HL-60/S4 treated with retinoic acid at 250 ng/mL for 4 days and 3 days (cell line): Measurements from ENCODE around the gene RFTN2.
"Not testable (repeated sequence)": the region's sequence is repeated elsewhere in the genome, so short reads cannot be mapped to it uniquely, and the experiment has no call there.

Experiments
- in situ Hi-C: fragments of 300-500 bp; cut with MboI; formaldehyde crosslinking; loops from 2 replicates; pipeline ENCODE4 v1.7.0; 2022; ENCODE audit warnings: low sequenced_read_pairs

Gene RFTN2

DNA sequence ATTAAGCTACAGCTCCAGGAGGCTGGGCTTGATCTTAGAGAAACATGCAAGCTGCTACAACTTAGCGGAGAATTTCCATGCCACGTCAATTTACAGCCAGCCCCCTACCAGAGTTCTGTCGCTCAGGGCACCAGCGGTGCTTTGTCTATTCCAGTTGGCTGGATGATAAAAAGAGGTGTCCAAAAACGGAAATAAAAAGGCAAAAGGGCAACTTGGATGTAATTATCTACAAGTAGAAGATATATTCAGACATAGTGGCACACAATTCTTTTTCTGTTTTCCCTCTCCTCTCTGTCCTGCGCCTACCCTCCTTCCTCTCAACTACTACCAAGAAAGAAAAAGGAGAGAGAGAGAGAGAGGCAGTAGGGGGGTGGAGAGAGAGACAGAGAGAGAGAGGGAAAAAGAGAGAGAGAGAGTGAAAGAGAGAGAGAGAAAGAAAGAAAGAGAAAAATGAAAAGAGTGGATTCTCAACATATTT lies 363 bp upstream of the RFTN2 start:
- in situ Hi-C loops, result no loop called here

GRCh38 chr2:197674591-197674990 lies 796 bp downstream of the RFTN2 start:
- in situ Hi-C loops, result no loop called here

DNA sequence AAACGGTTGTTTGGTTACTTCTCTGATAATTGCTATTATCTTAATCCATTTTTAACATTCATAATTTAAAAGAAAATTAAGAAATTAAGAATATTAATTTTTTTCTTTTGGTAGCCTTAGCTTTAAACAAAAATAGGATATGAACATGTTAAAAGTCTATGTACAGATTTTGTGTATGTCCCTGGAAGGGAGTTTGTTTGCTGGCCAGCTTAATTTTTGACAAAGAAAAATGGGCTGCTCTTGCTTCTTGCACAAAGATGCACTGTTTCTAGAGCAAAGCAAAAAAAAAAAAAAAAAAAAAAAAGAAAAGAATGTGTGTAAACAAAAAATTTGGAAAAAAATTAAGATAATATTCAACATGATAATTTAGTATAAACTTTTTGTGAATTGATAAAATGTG lies 1.3 kb downstream of the RFTN2 start:
- in situ Hi-C loops, result no loop called here

- in situ Hi-C loops, result no loop called here
Measured at GRCh38 chr2:197673606-197674005, 1.8 kb downstream of the RFTN2 start.

- in situ Hi-C loops, result no loop called here
Measured at GRCh38 chr2:197673106-197673505, 2.3 kb downstream of the RFTN2 start.

GRCh38 chr2:197672371-197672893 lies 3.0 kb downstream of the RFTN2 start:
- in situ Hi-C loops, result no loop called here

DNA sequence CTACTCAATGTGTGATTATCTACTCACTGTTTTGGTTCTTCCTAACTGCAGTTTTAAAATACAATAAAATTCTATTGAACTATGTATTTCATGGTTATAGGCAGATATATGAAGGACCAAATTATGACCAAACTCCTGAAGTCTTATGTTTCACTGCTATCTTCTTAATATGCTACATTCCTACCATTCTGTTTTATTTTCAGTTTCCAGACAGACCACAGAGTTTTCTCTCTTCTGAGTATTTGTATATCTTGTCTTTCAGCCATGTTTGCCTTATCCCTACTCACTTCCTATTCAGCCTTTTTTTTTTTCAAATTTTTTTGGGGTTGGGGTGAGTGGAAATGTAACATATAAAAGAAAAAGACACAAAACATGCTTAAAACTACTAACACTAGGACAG lies 6.3 kb downstream of the RFTN2 start:
- in situ Hi-C loops, result no loop called here

- in situ Hi-C loops, result no loop called here
Measured at GRCh38 chr2:197668296-197668695, 7.1 kb downstream of the RFTN2 start.

- in situ Hi-C loops, result no loop called here
Measured at GRCh38 chr2:197666277-197666676, 9.1 kb downstream of the RFTN2 start.

DNA sequence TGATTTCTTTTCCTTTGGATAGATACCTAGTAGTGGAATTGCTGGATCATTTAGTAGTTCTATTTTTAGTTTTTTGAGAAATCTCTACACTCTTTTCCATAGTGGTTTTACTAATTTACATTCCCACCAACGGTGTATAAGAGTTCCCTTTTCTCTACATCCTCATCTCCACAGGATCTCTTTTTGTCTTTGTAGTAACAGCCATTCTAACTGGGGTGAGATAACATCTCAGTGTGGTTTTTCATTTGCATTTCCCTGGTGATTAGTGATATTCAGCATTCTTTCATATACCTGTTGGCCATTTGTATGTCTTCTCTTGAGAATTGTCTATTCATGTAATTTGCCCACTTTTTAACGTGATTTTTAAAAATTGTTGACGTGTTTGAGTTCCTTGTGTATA lies 13.8 kb downstream of the RFTN2 start:
- in situ Hi-C loops, result no loop called here

GRCh38 chr2:197657562-197657961 lies 17.8 kb downstream of the RFTN2 start:
- in situ Hi-C loops, result no loop called here

GRCh38 chr2:197647961-197648690 lies 27.3 kb downstream of the RFTN2 start:
- in situ Hi-C loops, result no loop called here

DNA sequence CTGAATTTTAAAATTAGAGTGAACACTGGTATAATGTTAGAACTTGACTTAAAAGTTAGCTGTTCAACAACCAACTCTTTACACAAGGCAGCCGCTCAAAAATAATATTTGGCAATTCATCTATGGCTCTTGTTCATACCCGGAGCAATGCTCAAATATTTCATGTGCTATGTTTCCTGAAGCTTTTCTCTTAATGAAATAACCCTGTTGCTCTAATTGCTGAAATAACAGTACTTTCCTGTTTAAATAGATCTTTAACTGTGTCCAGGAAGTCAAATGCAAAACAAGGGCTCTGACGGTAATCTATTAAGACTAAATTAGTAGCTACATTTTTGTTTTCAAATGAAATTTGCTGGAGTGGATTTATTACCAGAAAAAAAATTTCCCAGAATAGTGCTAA lies 33.7 kb downstream of the RFTN2 start:
- in situ Hi-C loops, result no loop called here

- in situ Hi-C loops, result not testable (repeated sequence)
Measured at GRCh38 chr2:197640571-197641122, 34.7 kb downstream of the RFTN2 start.

DNA sequence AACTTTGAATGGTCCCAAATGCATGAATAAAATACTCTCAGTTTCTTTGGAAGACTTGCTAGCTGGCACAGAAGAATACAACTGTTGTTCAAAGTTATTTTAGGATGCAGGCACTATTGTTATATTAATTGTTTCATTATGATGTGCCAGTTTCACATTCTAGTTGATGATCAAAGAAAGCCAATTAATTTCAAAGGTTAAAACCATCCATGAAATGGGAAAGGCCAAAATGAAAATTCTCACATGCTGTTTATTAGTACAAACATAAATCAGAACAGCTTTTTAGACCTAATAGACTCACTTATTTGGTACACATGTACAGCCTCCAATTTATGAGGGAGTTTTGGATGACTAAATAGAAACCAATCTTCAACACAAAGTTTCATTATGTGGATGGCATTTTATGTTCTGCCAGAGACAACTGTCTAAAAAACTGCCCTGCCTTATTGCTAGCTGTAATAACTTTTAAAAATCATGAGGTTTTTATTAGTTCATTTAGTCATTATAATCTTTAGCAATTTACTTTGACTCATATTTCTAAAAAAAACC lies 42.2 kb downstream of the RFTN2 start:
- in situ Hi-C loops, result no loop called here

GRCh38 chr2:197628043-197628500 lies 47.3 kb downstream of the RFTN2 start:
- in situ Hi-C loops, result no loop called here

DNA sequence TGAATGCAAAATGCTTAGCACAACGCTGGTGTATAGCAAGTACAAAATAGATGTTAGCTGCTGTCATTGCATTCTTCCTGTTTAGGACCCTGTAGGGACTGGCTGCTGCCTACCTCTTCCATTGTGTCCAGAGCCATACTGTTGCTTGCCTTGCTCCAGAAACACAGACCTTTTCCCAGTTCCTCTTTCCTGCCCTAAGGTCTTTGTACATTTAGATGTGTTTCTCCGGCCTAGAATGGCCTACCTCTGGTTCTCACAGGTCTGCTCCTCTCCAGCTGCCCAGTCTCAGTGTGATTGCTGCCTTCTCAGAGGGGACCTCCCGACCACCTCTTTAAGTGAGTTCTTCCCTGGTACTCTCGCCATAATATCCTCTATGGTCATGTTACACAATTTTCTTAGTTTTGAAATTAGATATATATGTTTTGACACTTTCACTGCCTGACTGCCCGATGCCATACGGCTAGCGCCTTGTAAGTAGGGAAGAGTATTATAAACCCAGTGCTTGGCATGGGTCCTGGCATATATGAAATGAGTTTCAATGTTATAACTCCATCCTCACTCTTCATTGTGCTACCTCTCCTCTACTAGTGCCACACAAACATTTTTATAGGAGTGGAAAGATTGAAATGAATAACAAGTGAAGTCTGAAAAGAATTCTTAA lies 48.3 kb downstream of the RFTN2 start:
- in situ Hi-C loops, result no loop called here

GRCh38 chr2:197620133-197620532 lies 55.3 kb downstream of the RFTN2 start:
- in situ Hi-C loops, result no loop called here

GRCh38 chr2:197615016-197615652 lies 60.3 kb downstream of the RFTN2 start:
- in situ Hi-C loops, result no loop called here

- in situ Hi-C loops, result no loop called here
Measured at GRCh38 chr2:197614532-197614931, 60.9 kb downstream of the RFTN2 start.

DNA sequence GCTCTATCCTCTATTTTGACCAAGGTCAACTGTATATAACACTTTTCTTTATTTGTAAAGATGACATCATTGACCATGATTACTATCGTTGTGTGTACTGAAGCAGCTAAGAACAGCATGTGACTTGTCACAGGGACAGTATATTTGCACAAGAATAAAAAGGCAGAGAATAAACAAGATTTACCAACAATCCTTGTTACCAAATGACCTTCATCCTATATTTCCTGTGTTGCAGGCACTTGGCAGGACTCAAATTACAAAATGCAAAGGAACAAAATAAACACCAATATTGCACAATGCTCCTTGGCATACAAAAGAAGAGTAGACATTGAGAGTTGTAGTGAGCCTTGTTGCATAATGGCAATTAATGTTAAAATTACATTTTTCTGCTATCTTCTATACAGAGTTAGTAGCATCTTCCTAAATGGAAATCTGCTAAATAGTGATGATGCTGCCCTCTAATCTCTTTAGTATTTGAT lies 61.8 kb downstream of the RFTN2 start:
- in situ Hi-C loops, result no loop called here
